CD14-positive monocyte (primary cell): ENCODE measurements around the gene CD248. TPM values are rescaled to one million over a fixed set of nuclear protein-coding genes. Genes with fewer than 3 reads are reported as not detected.

Experiments used
- DNase-seq, 3 donors: peaks; one replicate each; pipeline ENCODE4 v3.0.0-alpha.2; 2011 to 2022
- H2AFZ ChIP-seq: 2 replicates; pipeline ENCODE4 v1.6.0; 2012; ENCODE audit warnings: mild to moderate bottlenecking, low read depth, low read length, inconsistent platforms; ENCODE audit not compliant: insufficient read depth, poor library complexity, severe bottlenecking
- H3K27ac ChIP-seq, 2 donors: 1 replicate in 1 of 2; 2 replicates in 1 of 2; pipeline ENCODE4 v1.5.1; 2012 to 2013; ENCODE audit warnings: low read length in 2 of 2, control low read depth in 1 of 2, inconsistent platforms in 1 of 2, low read depth in 1 of 2, mild to moderate bottlenecking in 1 of 2
- H3K27me3 ChIP-seq, 2 donors: one replicate each; pipeline versions ENCODE4 v1.6.0 to v1.6.1; 2011 to 2013; ENCODE audit warnings: low read length in 2 of 2; ENCODE audit not compliant: control insufficient read depth in 2 of 2, insufficient read depth in 2 of 2
- H3K36me3 ChIP-seq, 2 donors: replicated peaks in 1 of 2; 1 replicate in 1 of 2; 2 replicates in 1 of 2; pipeline versions ENCODE4 v1.5.1 to v1.6.1; 2012 to 2013; ENCODE audit warnings: low read length in 2 of 2, control low read depth in 1 of 2, inconsistent platforms in 1 of 2, mild to moderate bottlenecking in 1 of 2; ENCODE audit not compliant: insufficient read depth in 2 of 2, control insufficient read depth in 1 of 2
- H3K4me1 ChIP-seq, 2 donors: 1 replicate in 1 of 2; 2 replicates in 1 of 2; pipeline versions ENCODE4 v1.5.1 to v1.6.1; 2012 to 2013; ENCODE audit warnings: low read length in 2 of 2, control low read depth in 1 of 2, inconsistent platforms in 1 of 2, mild to moderate bottlenecking in 1 of 2, moderate library complexity in 1 of 2; ENCODE audit not compliant: insufficient read depth in 2 of 2, control insufficient read depth in 1 of 2
- H3K4me2 ChIP-seq: replicated peaks from 2 replicates; pipeline ENCODE3; 2012; ENCODE audit warnings: low read length, moderate library complexity, mild to moderate bottlenecking; ENCODE audit not compliant: poor library complexity, severe bottlenecking; ENCODE audit errors: extremely low read depth
- H3K4me3 ChIP-seq, 3 experiments: fragments of 200-600 bp in 1 of 3; sonication (generic) in 1 of 3; replicated peaks in 1 of 3; 1 replicate in 2 of 3; 2 replicates in 1 of 3; pipeline ENCODE4 v1.5.1; 2011 to 2013; ENCODE audit warnings: low read length in 3 of 3, mild to moderate bottlenecking in 3 of 3, control low read depth in 2 of 3, low read depth in 2 of 3, inconsistent platforms in 1 of 3, moderate library complexity in 1 of 3
- H3K79me2 ChIP-seq: 2 replicates; pipeline ENCODE4 v1.6.0; 2012; ENCODE audit warnings: mild to moderate bottlenecking, control low read depth, inconsistent platforms, low read length, moderate library complexity; ENCODE audit not compliant: insufficient read depth
- H3K9ac ChIP-seq: 2 replicates; pipeline ENCODE4 v1.6.0; 2017; ENCODE audit warnings: low read length, mild to moderate bottlenecking; ENCODE audit not compliant: insufficient read depth, poor library complexity, severe bottlenecking
- H3K9me3 ChIP-seq, 2 donors: replicated peaks in 1 of 2; 1 replicate in 1 of 2; 2 replicates in 1 of 2; pipeline versions ENCODE4 v1.5.1 to v1.6.1; 2012 to 2013; ENCODE audit warnings: low read length in 2 of 2, control low read depth in 1 of 2; ENCODE audit not compliant: control insufficient read depth in 1 of 2, insufficient read depth in 1 of 2
- H4K20me1 ChIP-seq: 2 replicates; pipeline ENCODE4 v1.6.0; 2012; ENCODE audit warnings: mild to moderate bottlenecking, low read length, control low read depth, moderate library complexity; ENCODE audit not compliant: insufficient read depth
- H3K27ac Mint-ChIP-seq, 7 donors: one replicate each; pipeline ENCODE4 v1.8.0; 2020; ENCODE audit warnings: mild to moderate bottlenecking in 7 of 7, mixed read lengths in 7 of 7, moderate library complexity in 6 of 7, inconsistent platforms in 2 of 7
- H3K27me3 Mint-ChIP-seq, 3 donors: one replicate each; pipeline ENCODE4 v1.8.0; 2021 to 2022; ENCODE audit warnings: low read depth in 3 of 3, mild to moderate bottlenecking in 3 of 3, mixed read lengths in 3 of 3, moderate library complexity in 3 of 3, inconsistent platforms in 1 of 3
- H3K36me3 Mint-ChIP-seq, 2 donors: one replicate each; pipeline ENCODE4 v1.8.0; 2020; ENCODE audit warnings: mixed read lengths in 2 of 2, inconsistent platforms in 1 of 2, mild to moderate bottlenecking in 1 of 2
- H3K4me1 Mint-ChIP-seq: one replicate; pipeline ENCODE4 v1.8.0; 2020; ENCODE audit warnings: mild to moderate bottlenecking, mixed read lengths
- H3K4me3 Mint-ChIP-seq, 2 donors: one replicate each; pipeline ENCODE4 v1.8.0; 2020; ENCODE audit warnings: mild to moderate bottlenecking in 2 of 2, mixed read lengths in 2 of 2, moderate library complexity in 1 of 2
- H3K9me3 Mint-ChIP-seq, 7 donors: one replicate each; pipeline ENCODE4 v1.8.0; 2020 to 2022; ENCODE audit warnings: mixed read lengths in 7 of 7, mild to moderate bottlenecking in 6 of 7, moderate library complexity in 6 of 7, inconsistent platforms in 2 of 7
- CTCF ChIP-seq: fragments of 200-600 bp; IDR thresholded peaks from one replicate; pipeline ENCODE4 v1.8.0; 2022; ENCODE audit warnings: antibody characterized with exemption, mild to moderate bottlenecking
- WGBS: methylation state at CpG from one replicate; pipeline ENCODE4 v1.1.5; 2013; ENCODE audit warnings: missing lambda C conversion rate; ENCODE audit not compliant: insufficient coverage; 5-methylcytosine and 5-hydroxymethylcytosine counted together
- intact Hi-C, 2 donors: fragments of 100-400 bp; cut with micrococcal nuclease; formaldehyde crosslinking; loops; one replicate each; pipeline versions ENCODE4 v1.15.0 to v1.15.1; 2023
- polyA plus RNA-seq, 3 donors: library from polyadenylated mRNA; depleted of rRNA in 1 of 3; unstranded in 2 of 3; stranded (reverse) in 1 of 3; fragments of 300-500 nt in 2 of 3; fragments of >200 nt in 1 of 3; fragmentation: Illumina TruSeq in 2 of 3; gene quantifications; 1 replicate in 2 of 3; 2 replicates in 1 of 3; pipeline ENCODE4 v1.2.3, GENCODE V29; 2012 to 2021

CD248 gene
- polyA plus RNA-seq, 3 donors = 0.05 to 0.13 TPM; not detected in 1

GRCh38 chr11:66274219-66274618, 42.6 kb downstream of the CD248 start:
- no peak for TF ChIP-seq CTCF
- peaks cover 0 to 3% (median 0%) of the 10 kb centered on the region in 7 donors for H3K9me3 Mint-ChIP-seq
- intact Hi-C loops = no loop called here
- H3K4me1 ChIP-seq = peaks cover 14 to 25% of the 10 kb centered on the region in 2 donors
- H3K9me3 ChIP-seq = no peaks in the 10 kb centered on the region
- H3K36me3 Mint-ChIP-seq = peaks cover 59 to 70% of the 10 kb centered on the region in 2 donors
- peaks cover 90% of the 10 kb centered on the region for H4K20me1 ChIP-seq
- H2AFZ ChIP-seq = no peak overlapping the region
- H3K27ac Mint-ChIP-seq = peak overlapping the region in 1 of 7 donors; percentile 48
- WGBS = 100% methylated on average over 1 of the region's 1 CpG
- DNase-seq = no peak
- H3K4me2 ChIP-seq = no peak overlapping the region
- H3K27me3 ChIP-seq = peaks cover 3 to 15% of the 10 kb centered on the region in 2 donors
- peaks cover 34% of the 10 kb centered on the region for H3K79me2 ChIP-seq
- peaks cover 13 to 21% (median 17%) of the 10 kb centered on the region in 3 donors for H3K27me3 Mint-ChIP-seq
- no peak overlapping the region for H3K4me3 ChIP-seq
- no peak overlapping the region for H3K4me3 Mint-ChIP-seq
- H3K4me1 Mint-ChIP-seq = peaks cover 29% of the 10 kb centered on the region
- H3K27ac ChIP-seq = no peak overlapping the region
- H3K36me3 ChIP-seq = peaks cover 49 to 60% of the 10 kb centered on the region in 2 donors
- H3K9ac ChIP-seq = no peak overlapping the region

GRCh38 chr11:66272596-66272995, 44.2 kb downstream of the CD248 start:
- H3K4me2 ChIP-seq = no peak overlapping the region
- no peak overlapping the region for H3K9ac ChIP-seq
- Mint-ChIP-seq H3K9me3 (no peaks in the 10 kb centered on the region), H3K4me1 (peaks cover 33% of the 10 kb centered on the region), H3K27me3 (peaks cover 6 to 11% (median 7%) of the 10 kb centered on the region in 3 donors), H3K36me3 (peaks cover 59 to 65% of the 10 kb centered on the region in 2 donors), H3K4me3 (no peak overlapping the region), H3K27ac (peak overlapping the region in 1 of 7 donors; percentile 50)
- no peak overlapping the region for H3K27ac ChIP-seq
- H3K4me1 ChIP-seq = peaks cover 21 to 31% of the 10 kb centered on the region in 2 donors
- 91% methylated on average over 1 of the region's 2 CpGs for WGBS
- H3K79me2 ChIP-seq = peaks cover 41% of the 10 kb centered on the region
- peaks cover 87% of the 10 kb centered on the region for H4K20me1 ChIP-seq
- no peak overlapping the region for H3K4me3 ChIP-seq
- peaks cover 0 to 3% of the 10 kb centered on the region in 2 donors for H3K27me3 ChIP-seq
- intact Hi-C loops = no loop called here
- no peaks in the 10 kb centered on the region for H3K9me3 ChIP-seq
- DNase-seq = no peak
- no peak for TF ChIP-seq CTCF
- no peak overlapping the region for H2AFZ ChIP-seq
- H3K36me3 ChIP-seq = peaks cover 49 to 60% of the 10 kb centered on the region in 2 donors
